Measurements from ENCODE around the gene AKAP7.

The AKAP7 gene

DNA sequence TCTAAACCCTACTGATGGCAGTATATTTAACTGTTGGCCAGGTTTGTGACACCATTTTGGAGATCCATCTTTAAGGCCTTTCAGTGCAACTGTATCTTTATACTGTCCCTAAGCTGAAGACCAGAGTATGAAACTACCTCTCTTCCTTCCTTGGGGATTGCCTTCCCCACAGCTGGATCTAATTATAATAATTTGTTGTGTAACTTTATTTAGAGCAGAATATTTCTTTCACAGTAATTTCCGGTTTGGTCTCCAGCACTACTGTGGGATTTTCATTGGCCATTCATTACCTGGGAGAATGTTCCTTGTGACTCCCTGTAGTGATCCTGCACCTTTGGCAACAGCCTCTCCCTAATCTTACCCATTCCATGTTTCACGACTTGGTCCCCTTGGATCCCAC lies 75.2 kb downstream of the AKAP7 start:
- H3K27ac ChIP-seq (ENCODE audit: extremely low read depth, low read depth, low read length), result no peak overlapping the region
- no peaks in the 10 kb centered on the region for H3K4me1 ChIP-seq (ENCODE audit: control insufficient read depth, insufficient read depth, low read length)
- H3K36me3 ChIP-seq (ENCODE audit: control insufficient read depth in 2 of 2, insufficient read depth in 1 of 2, low read length in 2 of 2), result no peaks in the 10 kb centered on the region
- no peaks in the 10 kb centered on the region for H3K9me3 ChIP-seq (ENCODE audit: control insufficient read depth, insufficient read depth, low read depth, low read length)
- ChIA-PET POLR2A (no interaction called here), CTCF (interaction anchor here (0.7 to 1.4 kb wide), 2 partner anchors 309 to 323 kb away, joined by 3 read pairs; no protein-coding TSS in a partner anchor)
- TF ChIP-seq ZNF341 (tag by site-specific recombination; IDR thresholded peaks at IDR 0.05; ENCODE audit: low read depth), result no peak
- no peak for TF ChIP-seq ZNF768 (tag by site-specific recombination; IDR thresholded peaks at IDR 0.05)
- TF ChIP-seq MZF1 (tag by site-specific recombination; IDR thresholded peaks at IDR 0.05; ENCODE audit: borderline replicate concordance), result no peak
- TF ChIP-seq ZNF544 (tag by site-specific recombination; IDR thresholded peaks at IDR 0.05), result no peak
- no peak for TF ChIP-seq ZNF138 (tag by site-specific recombination; IDR thresholded peaks at IDR 0.05; ENCODE audit: borderline replicate concordance)
- TF ChIP-seq, protein P1, sequence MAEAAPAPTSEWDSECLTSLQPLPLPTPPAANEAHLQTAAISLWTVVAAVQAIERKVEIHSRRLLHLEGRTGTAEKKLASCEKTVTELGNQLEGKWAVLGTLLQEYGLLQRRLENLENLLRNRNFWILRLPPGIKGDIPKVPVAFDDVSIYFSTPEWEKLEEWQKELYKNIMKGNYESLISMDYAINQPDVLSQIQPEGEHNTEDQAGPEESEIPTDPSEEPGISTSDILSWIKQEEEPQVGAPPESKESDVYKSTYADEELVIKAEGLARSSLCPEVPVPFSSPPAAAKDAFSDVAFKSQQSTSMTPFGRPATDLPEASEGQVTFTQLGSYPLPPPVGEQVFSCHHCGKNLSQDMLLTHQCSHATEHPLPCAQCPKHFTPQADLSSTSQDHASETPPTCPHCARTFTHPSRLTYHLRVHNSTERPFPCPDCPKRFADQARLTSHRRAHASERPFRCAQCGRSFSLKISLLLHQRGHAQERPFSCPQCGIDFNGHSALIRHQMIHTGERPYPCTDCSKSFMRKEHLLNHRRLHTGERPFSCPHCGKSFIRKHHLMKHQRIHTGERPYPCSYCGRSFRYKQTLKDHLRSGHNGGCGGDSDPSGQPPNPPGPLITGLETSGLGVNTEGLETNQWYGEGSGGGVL (tag by site-specific recombination; IDR thresholded peaks at IDR 0.05), result no peak
- no peak for TF ChIP-seq ZNF311 (tag by site-specific recombination; IDR thresholded peaks at IDR 0.05; ENCODE audit: borderline replicate concordance)
- TF ChIP-seq, protein P2, sequence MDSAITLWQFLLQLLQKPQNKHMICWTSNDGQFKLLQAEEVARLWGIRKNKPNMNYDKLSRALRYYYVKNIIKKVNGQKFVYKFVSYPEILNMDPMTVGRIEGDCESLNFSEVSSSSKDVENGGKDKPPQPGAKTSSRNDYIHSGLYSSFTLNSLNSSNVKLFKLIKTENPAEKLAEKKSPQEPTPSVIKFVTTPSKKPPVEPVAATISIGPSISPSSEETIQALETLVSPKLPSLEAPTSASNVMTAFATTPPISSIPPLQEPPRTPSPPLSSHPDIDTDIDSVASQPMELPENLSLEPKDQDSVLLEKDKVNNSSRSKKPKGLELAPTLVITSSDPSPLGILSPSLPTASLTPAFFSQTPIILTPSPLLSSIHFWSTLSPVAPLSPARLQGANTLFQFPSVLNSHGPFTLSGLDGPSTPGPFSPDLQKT (IDR thresholded peaks at IDR 0.05; ENCODE audit: borderline replicate concordance, low read depth, low read length), result no peak
- TF ChIP-seq, protein P3, sequence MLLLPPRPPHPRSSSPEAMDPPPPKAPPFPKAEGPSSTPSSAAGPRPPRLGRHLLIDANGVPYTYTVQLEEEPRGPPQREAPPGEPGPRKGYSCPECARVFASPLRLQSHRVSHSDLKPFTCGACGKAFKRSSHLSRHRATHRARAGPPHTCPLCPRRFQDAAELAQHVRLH (tag by site-specific recombination; IDR thresholded peaks at IDR 0.05), result no peak
- TF ChIP-seq, protein P4, sequence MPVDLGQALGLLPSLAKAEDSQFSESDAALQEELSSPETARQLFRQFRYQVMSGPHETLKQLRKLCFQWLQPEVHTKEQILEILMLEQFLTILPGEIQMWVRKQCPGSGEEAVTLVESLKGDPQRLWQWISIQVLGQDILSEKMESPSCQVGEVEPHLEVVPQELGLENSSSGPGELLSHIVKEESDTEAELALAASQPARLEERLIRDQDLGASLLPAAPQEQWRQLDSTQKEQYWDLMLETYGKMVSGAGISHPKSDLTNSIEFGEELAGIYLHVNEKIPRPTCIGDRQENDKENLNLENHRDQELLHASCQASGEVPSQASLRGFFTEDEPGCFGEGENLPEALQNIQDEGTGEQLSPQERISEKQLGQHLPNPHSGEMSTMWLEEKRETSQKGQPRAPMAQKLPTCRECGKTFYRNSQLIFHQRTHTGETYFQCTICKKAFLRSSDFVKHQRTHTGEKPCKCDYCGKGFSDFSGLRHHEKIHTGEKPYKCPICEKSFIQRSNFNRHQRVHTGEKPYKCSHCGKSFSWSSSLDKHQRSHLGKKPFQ (tag by site-specific recombination; IDR thresholded peaks at IDR 0.05), result no peak
- no peak for TF ChIP-seq ZNF624 (tag by site-specific recombination; IDR thresholded peaks at IDR 0.05)
- TF ChIP-seq, protein P5, sequence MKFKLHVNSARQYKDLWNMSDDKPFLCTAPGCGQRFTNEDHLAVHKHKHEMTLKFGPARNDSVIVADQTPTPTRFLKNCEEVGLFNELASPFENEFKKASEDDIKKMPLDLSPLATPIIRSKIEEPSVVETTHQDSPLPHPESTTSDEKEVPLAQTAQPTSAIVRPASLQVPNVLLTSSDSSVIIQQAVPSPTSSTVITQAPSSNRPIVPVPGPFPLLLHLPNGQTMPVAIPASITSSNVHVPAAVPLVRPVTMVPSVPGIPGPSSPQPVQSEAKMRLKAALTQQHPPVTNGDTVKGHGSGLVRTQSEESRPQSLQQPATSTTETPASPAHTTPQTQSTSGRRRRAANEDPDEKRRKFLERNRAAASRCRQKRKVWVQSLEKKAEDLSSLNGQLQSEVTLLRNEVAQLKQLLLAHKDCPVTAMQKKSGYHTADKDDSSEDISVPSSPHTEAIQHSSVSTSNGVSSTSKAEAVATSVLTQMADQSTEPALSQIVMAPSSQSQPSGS (tag by site-specific recombination; IDR thresholded peaks at IDR 0.05; ENCODE audit: low read depth), result no peak
- H3K4me3 ChIP-seq (ENCODE audit: low read depth, low read length), result no peak overlapping the region

DNA sequence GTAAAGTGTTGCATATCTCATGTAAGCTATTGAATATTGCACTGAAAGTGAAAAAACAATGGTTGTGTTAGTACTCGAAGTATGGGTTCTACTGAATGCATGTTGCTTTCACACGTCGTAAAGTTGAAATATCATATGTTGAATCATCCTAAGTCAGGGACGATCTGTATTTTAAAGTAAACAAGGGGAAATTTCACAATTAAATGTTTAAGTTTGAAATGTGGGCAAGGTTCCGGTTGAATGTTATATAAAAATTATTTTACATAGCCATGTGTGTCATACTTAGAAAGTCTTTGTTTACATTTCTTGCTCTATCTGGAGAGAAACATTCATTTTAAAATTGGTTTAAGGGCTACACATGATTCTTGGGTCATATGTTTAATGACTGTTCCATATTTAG lies 76.8 kb downstream of the AKAP7 start:
- H3K27ac ChIP-seq (ENCODE audit: extremely low read depth, low read depth, low read length), result no peak overlapping the region
- ChIA-PET POLR2A (no interaction called here), CTCF (interaction anchor here (0.6 to 1.4 kb wide), 2 partner anchors 50 to 308 kb away, joined by 3 read pairs; no protein-coding TSS in a partner anchor)
- no peak for TF ChIP-seq ZNF677 (tag by site-specific recombination; IDR thresholded peaks at IDR 0.05)
- TF ChIP-seq, protein P6, sequence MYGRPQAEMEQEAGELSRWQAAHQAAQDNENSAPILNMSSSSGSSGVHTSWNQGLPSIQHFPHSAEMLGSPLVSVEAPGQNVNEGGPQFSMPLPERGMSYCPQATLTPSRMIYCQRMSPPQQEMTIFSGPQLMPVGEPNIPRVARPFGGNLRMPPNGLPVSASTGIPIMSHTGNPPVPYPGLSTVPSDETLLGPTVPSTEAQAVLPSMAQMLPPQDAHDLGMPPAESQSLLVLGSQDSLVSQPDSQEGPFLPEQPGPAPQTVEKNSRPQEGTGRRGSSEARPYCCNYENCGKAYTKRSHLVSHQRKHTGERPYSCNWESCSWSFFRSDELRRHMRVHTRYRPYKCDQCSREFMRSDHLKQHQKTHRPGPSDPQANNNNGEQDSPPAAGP (tag by site-specific recombination; IDR thresholded peaks at IDR 0.05), result no peak
- TF ChIP-seq, protein P7, sequence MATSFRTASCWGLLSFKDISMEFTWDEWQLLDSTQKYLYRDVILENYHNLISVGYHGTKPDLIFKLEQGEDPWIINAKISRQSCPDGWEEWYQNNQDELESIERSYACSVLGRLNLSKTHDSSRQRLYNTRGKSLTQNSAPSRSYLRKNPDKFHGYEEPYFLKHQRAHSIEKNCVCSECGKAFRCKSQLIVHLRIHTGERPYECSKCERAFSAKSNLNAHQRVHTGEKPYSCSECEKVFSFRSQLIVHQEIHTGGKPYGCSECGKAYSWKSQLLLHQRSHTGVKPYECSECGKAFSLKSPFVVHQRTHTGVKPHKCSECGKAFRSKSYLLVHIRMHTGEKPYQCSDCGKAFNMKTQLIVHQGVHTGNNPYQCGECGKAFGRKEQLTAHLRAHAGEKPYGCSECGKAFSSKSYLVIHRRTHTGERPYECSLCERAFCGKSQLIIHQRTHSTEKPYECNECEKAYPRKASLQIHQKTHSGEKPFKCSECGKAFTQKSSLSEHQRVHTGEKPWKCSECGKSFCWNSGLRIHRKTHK (tag by site-specific recombination; IDR thresholded peaks at IDR 0.05), result no peak
- no peak for TF ChIP-seq ZNF530 (tag by site-specific recombination; IDR thresholded peaks at IDR 0.05; ENCODE audit: low read depth)
- TF ChIP-seq ZNF501 (tag by site-specific recombination; IDR thresholded peaks at IDR 0.05), result no peak
- no peaks in the 10 kb centered on the region for H3K4me1 ChIP-seq (ENCODE audit: control insufficient read depth, insufficient read depth, low read length)
- no peak overlapping the region for H3K4me3 ChIP-seq (ENCODE audit: low read depth, low read length)
- H3K36me3 ChIP-seq (ENCODE audit: control insufficient read depth in 2 of 2, insufficient read depth in 1 of 2, low read length in 2 of 2), result no peaks in the 10 kb centered on the region
- H3K9me3 ChIP-seq (ENCODE audit: control insufficient read depth, insufficient read depth, low read depth, low read length), result no peaks in the 10 kb centered on the region
